Keratinocyte (primary cell): Measurements from ENCODE around the gene LHFPL4. TPM values are rescaled to one million over a fixed set of nuclear protein-coding genes. Genes with fewer than 3 reads are reported as not detected.

Experiments used
- DNase-seq: peaks from one replicate; pipeline ENCODE4 v3.0.0-alpha.2; 2011; ENCODE audit warnings: low read depth, missing footprints, low spot score
- FAIRE-seq: peaks from 2 replicates; lab custom pipeline; 2011; peaks lifted over from hg19 to GRCh38; lab: Jason Lieb, UNC
- H2AFZ ChIP-seq: 2 replicates; pipeline ENCODE4 v1.6.0; 2012; ENCODE audit warnings: low read length, control low read depth, inconsistent platforms; ENCODE audit not compliant: control insufficient read depth
- H3K27ac ChIP-seq: 2 replicates; pipeline ENCODE4 v1.5.1; 2011; ENCODE audit warnings: low read length; ENCODE audit not compliant: control insufficient read depth, insufficient read depth
- H3K27me3 ChIP-seq: 3 replicates; pipeline ENCODE4 v1.6.0; 2011; ENCODE audit warnings: low read length; ENCODE audit not compliant: control insufficient read depth, insufficient read depth; ENCODE audit errors: extremely low read depth
- H3K36me3 ChIP-seq, 2 experiments: 2 replicates in 1 of 2; 3 replicates in 1 of 2; pipeline ENCODE4 v1.5.1; 2011; ENCODE audit warnings: low read length in 2 of 2, mild to moderate bottlenecking in 1 of 2; ENCODE audit not compliant: control insufficient read depth in 2 of 2, insufficient read depth in 2 of 2; ENCODE audit errors: extremely low read depth in 1 of 2
- H3K4me1 ChIP-seq: 3 replicates; pipeline ENCODE4 v1.5.1; 2011; ENCODE audit warnings: low read length; ENCODE audit not compliant: control insufficient read depth, insufficient read depth; ENCODE audit errors: extremely low read depth
- H3K4me2 ChIP-seq: 3 replicates; pipeline ENCODE4 v1.6.0; 2011; ENCODE audit warnings: low read depth, low read length; ENCODE audit not compliant: control insufficient read depth, insufficient read depth; ENCODE audit errors: extremely low read depth
- H3K4me3 ChIP-seq, 3 experiments: fragments of 200-600 bp in 1 of 3; sonication (generic) in 1 of 3; 2 replicates in 2 of 3; 3 replicates in 1 of 3; pipeline ENCODE4 v1.5.1; 2011 to 2016; ENCODE audit warnings: low read length in 3 of 3, mild to moderate bottlenecking in 3 of 3, control low read depth in 2 of 3, inconsistent platforms in 1 of 3, low read depth in 1 of 3, mixed read lengths in 1 of 3, mixed run types in 1 of 3, moderate library complexity in 1 of 3; ENCODE audit not compliant: control insufficient read depth in 2 of 3, insufficient read depth in 2 of 3; ENCODE audit errors: extremely low read depth in 1 of 3
- H3K79me2 ChIP-seq: 2 replicates; pipeline ENCODE4 v1.6.0; 2012; ENCODE audit warnings: low read length; ENCODE audit not compliant: control insufficient read depth, insufficient read depth
- H3K9ac ChIP-seq: 3 replicates; pipeline ENCODE4 v1.6.0; 2011; ENCODE audit warnings: low read length; ENCODE audit not compliant: control insufficient read depth, insufficient read depth; ENCODE audit errors: extremely low read depth
- H3K9me1 ChIP-seq: 3 replicates; pipeline ENCODE4 v1.6.0; 2011; ENCODE audit warnings: low read length; ENCODE audit not compliant: control insufficient read depth, insufficient read depth; ENCODE audit errors: extremely low read depth
- H3K9me3 ChIP-seq: 2 replicates; pipeline ENCODE4 v1.5.1; 2012; ENCODE audit warnings: low read depth, low read length; ENCODE audit not compliant: control insufficient read depth
- H4K20me1 ChIP-seq: 3 replicates; pipeline ENCODE4 v1.6.0; 2011; ENCODE audit warnings: low read length; ENCODE audit not compliant: control insufficient read depth, insufficient read depth; ENCODE audit errors: extremely low read depth
- CTCF ChIP-seq, 3 experiments: IDR thresholded peaks in 1 of 3; conservative IDR thresholded peaks in 1 of 3; optimal IDR thresholded peaks in 1 of 3; 2 replicates in 2 of 3; 3 replicates in 1 of 3; pipeline versions ENCODE3 to v1.5.1; 2011; ENCODE audit warnings: low read length in 3 of 3, mild to moderate bottlenecking in 3 of 3, moderate library complexity in 2 of 3, control low read depth in 1 of 3, inconsistent platforms in 1 of 3; ENCODE audit not compliant: insufficient read depth in 2 of 3; ENCODE audit errors: extremely low read depth in 1 of 3
- EZH2 ChIP-seq: IDR thresholded peaks from one replicate; pipeline ENCODE4 v1.6.1; 2012; ENCODE audit warnings: inconsistent platforms, mild to moderate bottlenecking, low read length, moderate library complexity
- dilution Hi-C: fragments of 300-500 bp; cut with MboI; formaldehyde crosslinking; loops from one replicate; pipeline ENCODE4 v1.7.0; 2020; ENCODE audit warnings: low sequenced_read_pairs; ENCODE audit not compliant: extremely low pct_ligation_motif_present
- polyA plus RNA-seq, 5 experiments: library from polyadenylated mRNA; depleted of rRNA in 3 of 5; stranded (reverse) in 3 of 5; stranded (forward) in 1 of 5; unstranded in 1 of 5; fragments of >200 nt; gene quantifications; 1 replicate in 1 of 5; 2 replicates in 3 of 5; 3 replicates in 1 of 5; pipeline versions ENCODE4 v1.2.1 to v1.2.3, GENCODE V29; 2011 to 2012; ENCODE audit warnings: missing spikeins in 2 of 5, low read depth in 1 of 5, low replicate concordance in 1 of 5

LHFPL4 gene
- polyA plus RNA-seq, 1 donor (not counting 4 experiments of a cell fraction or from before 2014, with no cell fraction given) = not detected

- no peak overlapping the region for H3K27ac ChIP-seq
- peaks cover 20% of the 10 kb centered on the region for H3K27me3 ChIP-seq
- no peaks in the 10 kb centered on the region for H3K9me1 ChIP-seq
- H3K36me3 ChIP-seq = no peaks in the 10 kb centered on the region
- H3K9ac ChIP-seq = no peak overlapping the region
- H3K79me2 ChIP-seq = no peaks in the 10 kb centered on the region
- no peaks in the 10 kb centered on the region for H3K4me1 ChIP-seq
- DNase-seq = no peak
- no peak overlapping the region for H3K4me3 ChIP-seq
- H3K4me2 ChIP-seq = no peak overlapping the region
- no peaks in the 10 kb centered on the region for H3K9me3 ChIP-seq
- no peak overlapping the region for H2AFZ ChIP-seq
- no peak for TF ChIP-seq EZH2
- TF ChIP-seq CTCF (optimal IDR thresholded peaks at IDR 0.05 in 1 of 3, IDR thresholded peaks at IDR 0.05 in 1 of 3, conservative IDR thresholded peaks at IDR 0.05 in 1 of 3; ENCODE audit: extremely low read depth in 1 of 3, insufficient read depth in 2 of 3, low read length in 3 of 3) = no peak
- no peaks in the 10 kb centered on the region for H4K20me1 ChIP-seq
- dilution Hi-C loops = no loop called here
- FAIRE-seq = no peak
Measured at GRCh38 chr3:9548991-9549390, 4.6 kb downstream of the LHFPL4 start.

- Histone ChIP-seq H4K20me1 (no peaks in the 10 kb centered on the region), H3K4me3 (no peak overlapping the region), H3K4me1 (no peaks in the 10 kb centered on the region), H3K79me2 (no peaks in the 10 kb centered on the region), H3K36me3 (no peaks in the 10 kb centered on the region), H3K9ac (no peak overlapping the region), H3K27ac (no peak overlapping the region), H3K27me3 (no peaks in the 10 kb centered on the region), H3K9me3 (no peaks in the 10 kb centered on the region), H3K4me2 (no peak overlapping the region), H2AFZ (no peak overlapping the region), H3K9me1 (no peaks in the 10 kb centered on the region)
- dilution Hi-C loops = no loop called here
- FAIRE-seq = no peak
- TF ChIP-seq EZH2 (no peak), CTCF (optimal IDR thresholded peaks at IDR 0.05 in 1 of 3, IDR thresholded peaks at IDR 0.05 in 1 of 3, conservative IDR thresholded peaks at IDR 0.05 in 1 of 3; ENCODE audit: extremely low read depth in 1 of 3, insufficient read depth in 2 of 3, low read length in 3 of 3) (no peak)
- no peak for DNase-seq
Measured at GRCh38 chr3:9542182-9542581, 11.4 kb downstream of the LHFPL4 start.
